ENCODE results near the gene NAMPT. TPM values are rescaled to one million over a fixed set of nuclear protein-coding genes. Genes with fewer than 3 reads are reported as not detected.

NAMPT gene
- total RNA-seq, 1 experiment from 2014 or later = 66.0 TPM

DNA sequence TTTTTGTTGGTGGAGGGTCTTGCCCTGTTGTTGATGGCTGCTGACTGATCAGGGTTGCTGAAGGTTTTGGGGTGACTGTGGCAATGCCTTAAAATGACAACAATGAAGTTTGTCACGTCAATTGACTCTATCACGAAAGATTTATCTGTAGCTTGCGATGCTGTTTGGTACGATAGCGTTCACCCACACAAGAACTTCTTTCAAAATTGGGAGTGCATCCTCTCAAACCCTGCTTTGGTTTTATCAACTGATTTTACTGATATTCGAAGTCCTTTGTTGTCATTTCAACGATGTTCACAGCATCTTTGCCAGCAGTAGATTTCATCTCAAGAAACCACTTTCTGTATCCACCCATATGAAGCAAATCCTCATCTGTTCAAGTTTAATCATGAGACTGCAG is 26.0 kb downstream of the NAMPT start:
- Histone ChIP-seq H4K20me1 (ENCODE audit: low read length) (no peaks in the 10 kb centered on the region), H3F3A (ENCODE audit: low read length, unreplicated experiment) (no peaks in the 10 kb centered on the region), H3K4me3 (ENCODE audit: low read length) (no peak overlapping the region), H3K27me3 (ENCODE audit: low read length) (no peaks in the 10 kb centered on the region), H3K27ac (ENCODE audit: low read length) (no peak overlapping the region), H3K4me2 (ENCODE audit: low read length) (no peak overlapping the region), H3K9me3 (ENCODE audit: low read length) (no peaks in the 10 kb centered on the region), H3K36me3 (ENCODE audit: low read depth, low read length) (peaks cover 48% of the 10 kb centered on the region; the same call in 1 of the 2 replicates), H3K4me1 (ENCODE audit: insufficient read depth, low read length) (no peaks in the 10 kb centered on the region), H2AFZ (ENCODE audit: low read length) (no peak overlapping the region), H3K79me2 (ENCODE audit: low read length) (no peaks in the 10 kb centered on the region), H3K9ac (ENCODE audit: low read length) (no peak overlapping the region), H3K9me2 (replicated peaks; ENCODE audit: low read length) (no peaks in the 10 kb centered on the region)
- ChIA-PET CTCF (no interaction called here), POLR2A (ENCODE audit: unreplicated experiment) (no interaction called here)
- DNase-seq = no peak
- ATAC-seq = no peak
- intact Hi-C loops (cut with micrococcal nuclease) = no loop called here
- TF ChIP-seq, protein P1, sequence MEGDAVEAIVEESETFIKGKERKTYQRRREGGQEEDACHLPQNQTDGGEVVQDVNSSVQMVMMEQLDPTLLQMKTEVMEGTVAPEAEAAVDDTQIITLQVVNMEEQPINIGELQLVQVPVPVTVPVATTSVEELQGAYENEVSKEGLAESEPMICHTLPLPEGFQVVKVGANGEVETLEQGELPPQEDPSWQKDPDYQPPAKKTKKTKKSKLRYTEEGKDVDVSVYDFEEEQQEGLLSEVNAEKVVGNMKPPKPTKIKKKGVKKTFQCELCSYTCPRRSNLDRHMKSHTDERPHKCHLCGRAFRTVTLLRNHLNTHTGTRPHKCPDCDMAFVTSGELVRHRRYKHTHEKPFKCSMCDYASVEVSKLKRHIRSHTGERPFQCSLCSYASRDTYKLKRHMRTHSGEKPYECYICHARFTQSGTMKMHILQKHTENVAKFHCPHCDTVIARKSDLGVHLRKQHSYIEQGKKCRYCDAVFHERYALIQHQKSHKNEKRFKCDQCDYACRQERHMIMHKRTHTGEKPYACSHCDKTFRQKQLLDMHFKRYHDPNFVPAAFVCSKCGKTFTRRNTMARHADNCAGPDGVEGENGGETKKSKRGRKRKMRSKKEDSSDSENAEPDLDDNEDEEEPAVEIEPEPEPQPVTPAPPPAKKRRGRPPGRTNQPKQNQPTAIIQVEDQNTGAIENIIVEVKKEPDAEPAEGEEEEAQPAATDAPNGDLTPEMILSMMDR (conservative IDR thresholded peaks at IDR 0.05; ENCODE audit: low read depth, low read length) = no peak
- TF ChIP-seq EZH2 (IDR thresholded peaks at IDR 0.05; ENCODE audit: low read length, unreplicated experiment) = no peak
- no peak for TF ChIP-seq EZH2phosphoT487 (IDR thresholded peaks at IDR 0.05; ENCODE audit: borderline replicate concordance, low read length)
- no TSS peak for BruUV-seq (replicated peaks)

DNA sequence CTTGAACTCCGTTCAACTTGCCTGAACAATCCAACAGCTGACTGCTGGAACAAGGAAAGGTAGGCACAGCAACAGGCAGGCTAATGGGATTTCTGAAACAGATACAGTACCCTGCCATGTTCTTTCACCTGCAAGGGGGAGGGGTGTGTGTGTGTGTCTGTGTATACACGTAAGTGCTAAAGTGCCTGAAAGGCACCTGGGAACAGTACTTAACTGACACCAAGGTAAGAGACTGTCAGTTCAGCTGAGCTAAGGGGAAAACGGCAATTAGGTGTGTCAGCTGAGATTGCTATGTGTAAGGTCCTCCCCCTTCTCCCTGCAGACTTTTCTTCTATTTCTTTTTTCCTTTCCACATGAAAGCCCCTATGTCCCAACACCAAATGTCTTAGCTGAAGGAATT is 27.0 kb downstream of the NAMPT start:
- Histone ChIP-seq H3K27me3 (ENCODE audit: low read length) (no peaks in the 10 kb centered on the region), H2AFZ (ENCODE audit: low read length) (no peak overlapping the region), H3K79me2 (ENCODE audit: low read length) (no peaks in the 10 kb centered on the region), H3K27ac (ENCODE audit: low read length) (no peak overlapping the region), H3K36me3 (ENCODE audit: low read depth, low read length) (peaks cover 43% of the 10 kb centered on the region; the same call in 1 of the 2 replicates), H3K9ac (ENCODE audit: low read length) (no peak overlapping the region), H3K4me1 (ENCODE audit: insufficient read depth, low read length) (no peaks in the 10 kb centered on the region), H3K9me2 (replicated peaks; ENCODE audit: low read length) (no peaks in the 10 kb centered on the region), H4K20me1 (ENCODE audit: low read length) (no peaks in the 10 kb centered on the region), H3K4me2 (ENCODE audit: low read length) (no peak overlapping the region), H3F3A (ENCODE audit: low read length, unreplicated experiment) (no peaks in the 10 kb centered on the region), H3K9me3 (ENCODE audit: low read length) (no peaks in the 10 kb centered on the region), H3K4me3 (ENCODE audit: low read length) (no peak overlapping the region)
- CTCF ChIA-PET = interaction anchor here (1.2 kb wide), 1 partner anchor 27 kb away, joined by 3 read pairs; the partner anchor contains the start of gene NAMPT
- no TSS peak for BruUV-seq (replicated peaks)
- DNase-seq = no peak
- POLR2A ChIA-PET (ENCODE audit: unreplicated experiment) = no interaction called here
- no peak for ATAC-seq
- TF ChIP-seq, protein P1 (conservative IDR thresholded peaks at IDR 0.05; ENCODE audit: low read depth, low read length) = no peak
- TF ChIP-seq EZH2 (IDR thresholded peaks at IDR 0.05; ENCODE audit: low read length, unreplicated experiment) (no peak), EZH2phosphoT487 (IDR thresholded peaks at IDR 0.05; ENCODE audit: borderline replicate concordance, low read length) (no peak)
- intact Hi-C loops (cut with micrococcal nuclease) = no loop called here

DNA sequence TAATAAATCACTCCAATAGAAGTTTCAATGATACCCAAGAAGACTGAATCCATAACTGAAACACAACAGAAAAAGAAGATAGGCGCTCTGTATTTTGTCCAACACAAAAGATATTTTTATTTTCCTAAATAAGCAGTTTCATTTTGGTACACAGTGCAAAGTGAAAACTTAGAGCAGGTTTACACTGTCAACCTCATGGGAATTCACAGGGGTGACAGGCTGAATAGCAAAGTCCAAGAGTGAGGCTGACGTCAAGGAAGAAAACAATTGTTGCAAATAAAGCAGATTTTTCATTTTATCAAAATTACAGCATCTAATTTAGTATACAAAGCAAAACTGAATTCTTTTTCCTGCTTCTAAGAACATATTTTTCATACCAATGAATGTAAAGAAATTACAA is 28.6 kb downstream of the NAMPT start:
- ATAC-seq = no peak
- BruUV-seq (replicated peaks) = no TSS peak
- H3K36me3 ChIP-seq (ENCODE audit: low read depth, low read length) = peaks cover 52% of the 10 kb centered on the region
- H3K27me3 ChIP-seq (ENCODE audit: low read length) = no peaks in the 10 kb centered on the region
- no peaks in the 10 kb centered on the region for H4K20me1 ChIP-seq (ENCODE audit: low read length)
- TF ChIP-seq, protein P1 (conservative IDR thresholded peaks at IDR 0.05; ENCODE audit: low read depth, low read length) = no peak
- no peak for TF ChIP-seq EZH2phosphoT487 (IDR thresholded peaks at IDR 0.05; ENCODE audit: borderline replicate concordance, low read length)
- TF ChIP-seq EZH2 (IDR thresholded peaks at IDR 0.05; ENCODE audit: low read length, unreplicated experiment) = no peak
- intact Hi-C loops (cut with micrococcal nuclease) = no loop called here
- H3K4me3 ChIP-seq (ENCODE audit: low read length) = no peak overlapping the region
- no peak overlapping the region for H2AFZ ChIP-seq (ENCODE audit: low read length)
- H3K27ac ChIP-seq (ENCODE audit: low read length) = no peak overlapping the region
- no peak overlapping the region for H3K4me2 ChIP-seq (ENCODE audit: low read length)
- POLR2A ChIA-PET (ENCODE audit: unreplicated experiment) = no interaction called here
- no peaks in the 10 kb centered on the region for H3K9me2 ChIP-seq (replicated peaks; ENCODE audit: low read length)
- no peaks in the 10 kb centered on the region for H3K4me1 ChIP-seq (ENCODE audit: insufficient read depth, low read length)
- no peaks in the 10 kb centered on the region for H3F3A ChIP-seq (ENCODE audit: low read length, unreplicated experiment)
- no peaks in the 10 kb centered on the region for H3K79me2 ChIP-seq (ENCODE audit: low read length)
- no peak overlapping the region for H3K9ac ChIP-seq (ENCODE audit: low read length)
- CTCF ChIA-PET = no interaction called here
- no peaks in the 10 kb centered on the region for H3K9me3 ChIP-seq (ENCODE audit: low read length)
- no peak for DNase-seq

Data from PC-3 (cell line).